Mucosa of gallbladder (tissue), 1 donor: Measurements from ENCODE around the gene POMC. TPM values are rescaled to one million over a fixed set of nuclear protein-coding genes. Genes with fewer than 3 reads are reported as not detected.
"Not testable (repeated sequence)": the region's sequence is repeated elsewhere in the genome, so short reads cannot be mapped to it uniquely, and the experiment has no call there.

Experiments used
- DNase-seq: peaks from one replicate; pipeline ENCODE4 v3.0.0-alpha.2; 2020; ENCODE audit warnings: low spot score
- total RNA-seq: library from RNA; stranded (reverse); gene quantifications from one replicate; pipeline ENCODE4 v1.2.1, GENCODE V29; 2021
- donor health status: DM: no; HTN: no; CAD: no.

The POMC gene
- total RNA-seq, 1 donor from 2014 or later, result 6.8 TPM

DNA sequence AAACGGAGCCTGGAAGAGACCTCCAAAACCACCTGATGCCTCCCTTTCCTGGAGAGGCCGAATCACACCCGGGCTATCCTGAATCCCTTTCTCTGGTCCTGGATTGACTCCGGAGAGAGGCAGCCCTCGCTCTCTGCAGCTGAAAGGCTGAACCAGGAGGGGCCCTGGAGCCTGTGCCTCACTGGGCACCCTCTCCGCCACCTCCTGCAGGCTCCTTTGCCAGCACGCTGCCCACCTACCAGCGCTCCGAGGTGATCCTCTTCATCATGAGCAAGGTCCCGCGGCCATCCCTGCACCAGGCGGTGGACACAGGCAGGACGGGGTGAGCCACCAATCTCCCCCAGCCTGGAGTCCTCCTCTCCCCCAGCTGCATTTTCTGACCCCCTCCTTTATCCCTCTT is 35.7 kb downstream of the POMC start:
- DNase-seq, result no peak

DNA sequence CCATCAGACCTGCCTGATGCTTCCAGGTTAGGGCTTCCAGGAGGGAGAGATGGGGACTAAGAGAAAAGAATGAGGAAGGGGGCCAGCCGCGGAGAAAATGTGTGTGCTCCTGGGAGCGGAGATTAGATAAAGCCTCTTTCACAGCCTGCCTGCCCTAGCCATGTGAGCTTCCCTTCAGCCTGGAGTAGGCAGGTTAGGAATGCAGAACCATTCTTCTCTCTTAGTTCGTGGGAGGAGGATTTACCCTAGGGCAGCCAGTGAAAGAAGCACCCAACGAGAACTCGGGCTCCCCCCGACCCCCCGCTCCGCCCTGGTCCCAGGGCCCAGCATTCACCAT is 36.1 kb downstream of the POMC start:
- no peak for DNase-seq

DNA sequence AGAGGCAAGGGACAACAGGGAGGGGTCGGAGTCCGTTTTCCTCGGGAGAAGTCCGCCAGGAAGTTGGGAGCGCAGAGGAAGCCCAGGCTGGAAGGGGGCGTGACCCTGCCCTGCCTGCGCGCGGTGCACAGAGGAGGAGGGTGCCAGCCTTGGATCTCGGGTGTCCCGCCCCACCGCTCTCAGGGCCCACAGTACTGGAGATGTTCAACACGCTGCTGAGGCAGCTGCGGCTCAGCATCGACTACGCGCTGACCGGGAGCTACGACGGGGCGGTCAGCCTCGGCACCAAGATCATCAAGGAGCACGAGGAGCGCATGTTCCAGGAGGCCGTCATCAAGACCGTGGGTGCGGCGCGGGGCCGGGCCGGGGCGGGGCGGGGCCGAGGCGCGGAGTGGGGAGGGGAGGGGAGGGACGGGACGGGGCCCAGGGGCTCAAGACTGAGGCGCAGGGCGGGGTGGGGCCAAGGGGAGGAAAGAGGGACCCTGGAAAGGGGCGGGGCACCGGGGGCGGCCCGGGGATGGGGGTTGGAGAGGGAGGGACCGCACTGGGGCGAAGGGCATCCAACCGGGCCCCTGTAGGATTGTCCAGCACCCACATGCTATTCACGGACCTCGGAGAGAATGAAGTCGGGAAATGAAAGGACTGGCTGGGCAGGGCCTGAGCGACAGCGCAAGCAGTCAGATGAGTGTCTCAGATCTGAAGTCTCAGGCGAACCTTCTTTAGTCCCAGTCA is 36.6 kb downstream of the POMC start:
- no peak for DNase-seq

DNA sequence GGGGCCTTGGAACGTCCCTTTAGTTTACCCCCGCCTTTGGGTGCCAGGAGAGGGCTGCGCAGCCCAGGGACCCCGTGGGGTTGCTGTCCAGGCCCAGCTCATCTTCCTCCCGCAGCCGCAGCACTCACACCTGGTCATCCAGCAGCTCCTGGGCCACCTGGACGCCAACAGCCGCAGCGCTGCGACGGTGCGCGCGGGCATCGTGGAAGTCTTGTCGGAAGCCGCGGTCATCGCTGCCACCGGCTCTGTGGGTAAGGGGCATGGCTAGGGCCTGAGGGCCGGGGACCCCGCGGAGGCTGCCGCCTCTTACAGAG is 37.2 kb downstream of the POMC start:
- DNase-seq, result no peak

DNA sequence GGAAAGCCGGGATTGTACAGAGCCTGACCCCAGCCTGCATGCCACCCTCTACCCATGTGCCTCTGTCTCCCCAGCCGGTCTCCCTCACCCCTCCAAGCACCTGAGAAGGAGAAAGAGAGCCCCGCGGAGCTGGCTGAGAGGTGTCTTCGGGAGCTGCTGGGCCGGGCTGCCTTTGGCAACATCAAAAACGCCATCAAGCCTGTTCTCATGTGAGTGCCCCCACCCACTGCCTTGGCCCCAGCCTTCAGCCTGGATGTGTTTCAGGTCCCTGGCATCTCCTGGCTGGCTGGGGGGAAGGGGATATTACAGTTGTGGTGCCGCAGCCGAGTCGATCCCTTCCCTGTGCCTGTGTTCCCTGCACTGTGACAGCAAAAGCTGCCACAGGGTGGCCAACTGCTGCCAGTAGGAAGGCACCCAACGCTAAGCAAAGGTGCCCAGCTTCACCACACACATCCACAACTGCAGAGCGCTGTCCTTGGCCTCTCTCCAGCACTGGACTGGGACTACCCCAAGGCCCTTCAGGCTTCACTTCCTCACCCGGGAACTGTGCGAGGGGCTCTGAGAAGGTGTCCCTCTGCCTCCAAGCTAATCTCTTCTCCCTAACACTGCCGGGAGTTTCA is 38.4 kb downstream of the POMC start:
- no peak for DNase-seq

DNA sequence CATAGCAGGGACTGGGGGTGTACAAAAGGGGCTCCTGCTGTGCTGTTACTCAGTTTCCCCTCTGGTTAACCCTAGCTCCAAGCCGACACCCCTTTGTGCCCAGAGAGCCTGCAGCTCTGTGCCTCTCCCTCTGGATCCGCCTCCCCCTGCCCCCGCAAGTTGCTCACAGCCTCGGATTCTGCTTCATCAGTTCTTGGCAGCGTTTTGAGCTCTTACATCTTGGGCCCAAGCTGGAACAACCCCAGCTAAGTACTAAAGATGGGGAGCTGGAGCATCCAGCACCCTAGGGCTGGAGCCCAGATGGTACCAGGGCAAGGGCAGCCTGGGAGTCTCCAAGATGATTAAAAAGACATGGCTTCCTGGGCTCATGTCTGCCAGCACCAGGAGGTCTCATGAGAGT is 40.7 kb downstream of the POMC start:
- DNase-seq, result no peak

DNA sequence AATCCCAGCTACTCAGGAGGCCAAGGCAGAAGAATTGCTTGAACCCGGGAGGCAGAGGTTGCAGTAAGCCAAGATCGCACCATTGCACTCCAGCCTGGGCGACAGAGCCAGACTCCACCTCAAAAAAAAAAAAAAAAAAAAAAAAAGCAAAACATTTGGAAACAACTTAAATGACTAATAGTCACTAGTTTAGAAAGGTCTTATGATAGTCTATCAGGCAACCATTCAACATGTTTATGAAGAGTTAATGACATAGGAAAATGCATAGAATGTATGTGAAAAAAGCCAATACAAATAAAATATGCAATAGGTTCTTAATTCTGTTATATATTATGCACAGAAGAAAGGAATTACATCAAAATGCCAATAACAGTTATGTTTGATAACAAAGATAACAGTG is 41.3 kb downstream of the POMC start:
- DNase-seq, result not testable (repeated sequence)

DNA sequence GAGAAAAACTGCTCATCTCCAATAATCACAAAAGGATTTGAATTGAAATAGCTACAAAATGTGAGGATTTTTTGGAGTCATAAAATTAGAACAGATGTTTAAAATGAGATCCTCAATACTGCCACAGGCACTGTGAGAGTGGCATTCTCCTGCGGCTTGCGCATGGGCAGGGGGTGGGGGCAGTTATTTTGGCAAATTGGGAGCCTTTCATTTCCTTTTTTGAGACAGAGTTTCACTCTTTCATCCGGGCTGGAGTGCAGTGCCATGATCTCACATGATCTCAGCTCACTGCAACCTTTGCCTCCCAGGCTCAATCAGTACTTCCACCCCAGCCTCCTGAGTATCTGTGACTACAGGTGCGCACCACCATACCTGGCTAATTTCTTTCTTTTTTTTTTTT is 42.4 kb downstream of the POMC start:
- no peak for DNase-seq

DNA sequence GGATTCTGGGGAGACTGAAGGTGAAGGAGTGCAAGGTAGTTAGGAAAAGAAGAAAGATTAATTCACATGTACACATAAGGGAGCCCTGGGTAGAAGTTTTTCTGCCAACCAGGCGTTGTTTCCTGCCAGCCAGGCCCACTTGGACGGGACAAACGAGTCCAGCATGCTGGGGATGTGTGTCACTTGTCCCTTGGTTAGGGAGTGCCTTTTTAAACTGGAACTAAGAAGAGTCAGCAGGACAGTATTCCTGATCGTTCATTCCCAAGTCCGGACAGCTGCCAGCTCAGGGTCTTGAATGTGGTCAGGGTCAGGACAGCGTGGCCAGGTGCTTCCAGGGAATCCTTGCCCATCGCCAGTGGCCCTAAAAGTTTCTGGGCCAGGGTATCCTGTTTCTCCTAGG is 43.2 kb downstream of the POMC start:
- DNase-seq, result no peak

DNA sequence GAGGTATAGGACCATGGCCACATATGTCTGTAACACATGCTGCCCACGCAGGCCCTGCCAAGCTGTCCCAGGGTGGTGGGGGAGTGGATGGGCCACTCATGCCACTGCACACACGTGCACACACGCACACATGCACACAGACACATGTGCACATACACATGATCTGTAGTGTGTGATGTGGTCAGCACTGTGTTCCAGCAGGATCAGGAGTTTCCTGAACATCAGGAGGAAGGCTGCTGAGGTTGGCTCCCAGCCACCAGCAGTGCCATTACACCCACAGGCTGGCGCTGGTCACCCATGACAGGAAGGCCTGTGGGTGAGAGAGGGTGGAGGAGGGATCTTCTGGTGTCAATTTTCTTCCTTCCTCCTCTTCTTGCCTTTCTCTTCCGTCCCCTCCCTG is 44.7 kb downstream of the POMC start:
- no peak for DNase-seq

DNA sequence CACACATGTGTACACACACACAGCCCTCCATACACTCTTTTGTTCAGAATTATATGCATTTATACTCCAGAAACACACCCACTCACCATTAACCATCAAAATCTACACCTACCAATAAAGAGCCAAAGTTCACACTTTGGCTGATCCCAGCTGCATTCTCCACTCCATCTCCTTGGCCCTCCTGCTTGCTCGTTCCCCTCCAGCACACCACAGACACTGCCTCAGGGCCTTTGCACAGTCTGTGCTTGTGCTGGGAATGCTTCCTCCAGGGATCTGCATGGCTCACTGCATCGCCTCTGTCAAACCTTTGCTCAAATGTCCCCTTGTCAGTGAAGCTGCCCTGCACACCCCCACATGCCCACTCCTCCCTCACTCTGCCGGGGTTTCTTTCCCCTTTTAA is 46.0 kb downstream of the POMC start:
- no peak for DNase-seq

DNA sequence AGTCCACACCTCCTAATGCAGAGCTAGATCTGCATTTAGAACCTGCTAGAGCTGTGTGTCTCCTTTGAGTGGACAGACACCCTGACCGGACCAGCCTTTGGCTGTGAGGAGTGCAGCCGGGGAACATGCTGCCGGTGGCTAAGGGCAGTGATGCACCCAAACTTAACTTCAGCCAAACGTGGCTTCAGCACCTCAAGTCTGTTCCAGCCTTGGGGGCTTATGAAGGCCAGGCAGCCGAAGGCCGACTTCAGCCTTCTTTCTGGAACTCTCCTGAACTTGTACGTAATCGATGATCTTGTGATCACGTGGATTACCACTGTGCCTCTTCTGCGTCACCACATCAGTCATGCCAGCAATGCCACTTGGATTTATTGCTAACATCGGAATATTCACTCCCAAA is 49.1 kb downstream of the POMC start:
- no peak for DNase-seq

DNA sequence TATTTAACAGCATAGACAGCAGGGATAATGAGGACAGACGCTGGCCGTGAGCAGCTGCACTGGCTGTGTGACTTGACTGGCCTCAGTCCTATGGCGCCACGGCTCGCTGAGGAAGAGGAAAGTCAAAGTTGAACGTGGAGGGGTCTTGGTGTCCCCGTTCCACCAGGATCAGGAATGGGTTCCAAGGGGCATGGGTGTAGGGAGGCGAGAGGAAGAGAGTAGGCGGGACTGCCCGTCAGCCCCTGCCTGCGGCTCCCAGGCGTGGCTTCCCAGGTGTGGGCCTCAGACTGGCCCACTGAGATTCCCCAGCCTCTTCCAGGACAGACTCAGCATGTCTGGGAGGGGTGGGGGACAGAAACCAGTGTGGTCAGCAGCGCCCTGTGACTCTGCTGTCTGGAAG is 51.4 kb downstream of the POMC start:
- no peak for DNase-seq

DNA sequence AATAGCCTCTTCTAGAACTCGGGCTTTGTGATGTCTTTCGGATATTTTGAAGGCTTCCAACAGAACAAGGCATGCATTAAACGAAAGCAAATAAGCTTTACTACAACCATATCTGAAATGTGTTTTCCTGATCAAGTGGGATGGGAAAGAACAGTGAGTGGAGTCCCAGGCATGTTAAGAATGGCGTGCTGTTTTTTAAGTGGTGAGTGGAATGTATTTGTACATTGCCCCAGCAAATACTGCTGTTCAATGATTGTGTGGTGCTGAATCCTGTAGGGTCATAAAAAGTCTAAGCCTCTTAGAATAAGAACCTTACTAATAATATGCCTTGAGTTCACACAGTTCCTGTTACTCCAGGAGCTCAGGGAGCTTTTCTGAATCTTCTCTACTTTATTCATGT is 52.5 kb downstream of the POMC start:
- no peak for DNase-seq

DNA sequence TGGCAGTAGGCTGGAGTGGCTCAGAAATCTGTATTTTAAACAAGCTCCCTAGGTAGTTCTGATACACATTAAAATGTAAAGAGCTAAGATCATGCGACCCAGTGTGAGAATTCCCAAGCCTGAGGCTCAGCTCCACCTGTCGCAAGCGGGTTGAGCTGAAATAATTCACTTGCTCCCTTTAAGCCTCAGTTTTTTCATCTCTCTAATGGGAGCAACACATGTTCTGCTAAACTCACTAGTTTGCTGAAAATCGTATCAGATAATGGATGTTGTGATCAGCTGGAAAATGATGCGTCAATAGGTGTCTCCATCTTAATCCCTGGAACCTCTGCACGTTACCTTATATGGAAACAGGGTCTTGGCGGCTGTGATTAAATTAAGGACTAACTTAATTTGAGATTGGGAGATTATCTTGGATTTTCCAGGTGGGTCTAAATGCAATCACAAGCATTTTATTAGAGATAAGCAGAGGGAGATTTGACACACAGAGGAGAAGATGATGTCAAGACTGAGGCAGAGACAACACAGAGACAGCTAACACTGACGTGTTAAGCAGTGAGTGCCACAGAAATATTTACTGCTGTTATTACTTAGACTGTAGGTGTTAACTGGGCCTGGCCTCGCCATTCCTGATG is 53.0 kb downstream of the POMC start:
- no peak for DNase-seq

DNA sequence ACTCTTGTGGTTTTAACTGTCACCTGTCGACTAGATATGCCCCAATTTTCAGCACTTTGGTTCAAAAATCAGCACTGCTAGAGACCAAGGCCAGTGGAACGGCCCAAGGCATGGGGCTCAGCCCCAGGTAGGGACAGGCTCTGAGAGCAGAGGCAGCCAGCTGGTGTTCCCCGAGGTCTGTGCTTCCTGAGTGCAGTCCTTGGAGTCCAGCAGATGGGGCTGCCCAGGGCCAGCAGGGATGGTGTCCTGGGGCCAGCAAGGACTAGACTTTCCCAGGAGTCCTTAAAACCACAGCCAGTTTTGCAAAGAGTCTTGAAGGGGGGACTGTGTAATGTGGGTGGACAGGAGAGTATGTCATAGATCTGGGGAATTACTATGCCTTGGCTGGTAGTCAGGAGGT is 56.3 kb downstream of the POMC start:
- DNase-seq, result no peak

Other genes with a start within 250 kb of the POMC start
- gene ADCY3, start 248.3 kb downstream of the POMC start, total RNA-seq, result 30.1 TPM
- 6.1 TPM for gene DNAJC27, start 196.6 kb downstream of the POMC start, total RNA-seq
- gene EFR3B, start 126.5 kb downstream of the POMC start, total RNA-seq, result 1.8 TPM
- gene DNMT3A, start 173.3 kb upstream of the POMC start, total RNA-seq, result 51.2 TPM